ENCODE results near the gene ITPK1. TPM values are rescaled to one million over a fixed set of nuclear protein-coding genes. Genes with fewer than 3 reads are reported as not detected.

The ITPK1 gene
- total RNA-seq, 2 experiments from 2014 or later, result 17.8 to 34.7 TPM

DNA sequence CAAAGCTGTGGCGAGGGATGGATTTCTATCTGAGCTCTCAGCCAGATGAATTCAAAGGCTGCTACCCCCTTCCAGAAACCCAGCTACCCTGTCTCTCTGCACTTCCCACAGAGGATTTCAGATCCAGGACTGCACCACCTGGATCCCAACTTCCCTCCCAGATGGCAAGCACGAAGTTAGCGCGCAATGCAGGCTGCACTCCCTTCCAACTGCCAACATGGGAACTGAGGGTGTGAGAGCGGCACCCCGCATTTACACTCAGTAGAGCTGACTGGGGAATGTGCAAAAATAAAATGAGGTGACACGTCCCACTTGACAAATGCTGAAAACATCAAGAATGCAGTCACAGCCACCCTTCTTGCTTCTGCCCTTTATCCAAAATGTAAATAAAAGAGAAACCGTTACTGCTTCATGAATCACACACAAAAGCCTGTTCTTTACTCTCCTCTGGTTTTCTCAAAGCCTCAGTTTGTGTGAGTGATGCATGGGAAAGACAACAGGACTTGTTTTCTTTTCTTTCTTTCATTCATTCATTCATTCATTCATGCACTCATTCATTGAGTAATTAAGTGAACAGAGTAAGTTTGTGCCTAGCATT, 85.7 kb downstream of the ITPK1 start:
- DNase-seq (ENCODE audit: low spot score), result no peak
- Histone ChIP-seq H2AFZ (ENCODE audit: low read length) (no peak overlapping the region), H3K4me2 (ENCODE audit: low read length) (no peak overlapping the region), H3K79me2 (ENCODE audit: insufficient read depth, low read depth, low read length) (no peaks in the 10 kb centered on the region), H3K27ac (ENCODE audit: low read depth, low read length, poor library complexity, severe bottlenecking) (no peak overlapping the region), H3K4me1 (ENCODE audit: insufficient read depth, low read length, poor library complexity, severe bottlenecking) (peaks cover 18% of the 10 kb centered on the region), H3K9me3 (ENCODE audit: low read length) (no peaks in the 10 kb centered on the region), H3K4me3 (ENCODE audit: low read depth, low read length, poor library complexity, severe bottlenecking) (no peak overlapping the region), H3K36me3 (ENCODE audit: insufficient read depth, low read length) (no peaks in the 10 kb centered on the region), H3K9me2 (ENCODE audit: insufficient read depth, low read length) (no peaks in the 10 kb centered on the region), H4K20me1 (ENCODE audit: insufficient read depth, low read length) (no peaks in the 10 kb centered on the region)
- no TSS peak for BruUV-seq (replicated peaks)
- ChIA-PET CTCF (ENCODE audit: unreplicated experiment) (no interaction called here), POLR2A (no interaction called here)
- TF ChIP-seq, protein P1, sequence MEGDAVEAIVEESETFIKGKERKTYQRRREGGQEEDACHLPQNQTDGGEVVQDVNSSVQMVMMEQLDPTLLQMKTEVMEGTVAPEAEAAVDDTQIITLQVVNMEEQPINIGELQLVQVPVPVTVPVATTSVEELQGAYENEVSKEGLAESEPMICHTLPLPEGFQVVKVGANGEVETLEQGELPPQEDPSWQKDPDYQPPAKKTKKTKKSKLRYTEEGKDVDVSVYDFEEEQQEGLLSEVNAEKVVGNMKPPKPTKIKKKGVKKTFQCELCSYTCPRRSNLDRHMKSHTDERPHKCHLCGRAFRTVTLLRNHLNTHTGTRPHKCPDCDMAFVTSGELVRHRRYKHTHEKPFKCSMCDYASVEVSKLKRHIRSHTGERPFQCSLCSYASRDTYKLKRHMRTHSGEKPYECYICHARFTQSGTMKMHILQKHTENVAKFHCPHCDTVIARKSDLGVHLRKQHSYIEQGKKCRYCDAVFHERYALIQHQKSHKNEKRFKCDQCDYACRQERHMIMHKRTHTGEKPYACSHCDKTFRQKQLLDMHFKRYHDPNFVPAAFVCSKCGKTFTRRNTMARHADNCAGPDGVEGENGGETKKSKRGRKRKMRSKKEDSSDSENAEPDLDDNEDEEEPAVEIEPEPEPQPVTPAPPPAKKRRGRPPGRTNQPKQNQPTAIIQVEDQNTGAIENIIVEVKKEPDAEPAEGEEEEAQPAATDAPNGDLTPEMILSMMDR (conservative IDR thresholded peaks at IDR 0.05; ENCODE audit: low read length), result no peak
- no peak for TF ChIP-seq EZH2phosphoT487 (IDR thresholded peaks at IDR 0.05; ENCODE audit: borderline replicate concordance, low read depth, low read length)
- intact Hi-C loops (cut with micrococcal nuclease; ENCODE audit: unreplicated experiment), result no loop called here

DNA sequence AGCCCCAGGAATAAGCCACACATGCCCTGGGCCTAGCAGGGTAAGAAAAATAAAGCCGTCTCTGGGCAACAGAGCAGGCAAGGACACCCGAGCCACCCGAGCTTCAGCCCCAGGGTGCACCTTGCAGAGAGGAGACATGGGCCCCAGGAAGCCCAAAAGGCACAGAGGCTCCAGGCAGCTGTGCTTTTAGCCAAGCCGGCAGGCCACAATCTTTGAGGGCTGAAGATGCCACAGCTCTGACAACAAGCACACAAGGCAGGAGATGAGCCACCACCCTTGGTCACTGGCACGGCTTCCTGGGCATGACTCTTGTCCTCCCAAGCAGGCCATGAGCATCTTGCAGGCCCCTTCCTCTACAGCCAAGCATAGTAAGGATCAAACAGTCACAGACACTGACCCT, 86.3 kb downstream of the ITPK1 start:
- BruUV-seq (replicated peaks), result no TSS peak
- intact Hi-C loops (cut with micrococcal nuclease; ENCODE audit: unreplicated experiment), result no loop called here

DNA sequence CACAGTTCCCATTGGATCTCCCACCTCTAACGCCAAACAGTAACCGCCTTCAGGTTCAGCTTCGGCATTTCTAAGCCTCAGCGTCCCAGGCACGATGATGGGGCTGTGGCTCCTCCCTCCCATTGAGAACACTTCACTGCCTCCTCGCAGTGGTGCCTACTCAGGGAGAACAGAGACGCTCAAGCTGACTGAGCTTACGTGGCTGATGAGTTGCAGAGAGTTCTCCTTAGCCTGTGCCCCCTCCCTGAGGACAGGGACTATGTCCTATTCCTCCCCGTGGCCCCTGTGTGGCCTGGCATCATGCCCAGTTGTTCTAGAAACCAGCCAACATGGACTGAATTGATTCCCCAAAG, 87.0 kb downstream of the ITPK1 start:
- ChIA-PET POLR2A (interaction anchor here (1.0 kb wide), 1 partner anchor 9 kb away, joined by 3 read pairs; no protein-coding TSS in a partner anchor), CTCF (ENCODE audit: unreplicated experiment) (no interaction called here)
- no peaks in the 10 kb centered on the region for H3K79me2 ChIP-seq (ENCODE audit: insufficient read depth, low read depth, low read length)
- no peaks in the 10 kb centered on the region for H3K9me2 ChIP-seq (ENCODE audit: insufficient read depth, low read length)
- H3K9me3 ChIP-seq (ENCODE audit: low read length), result no peaks in the 10 kb centered on the region
- no peak overlapping the region for H2AFZ ChIP-seq (ENCODE audit: low read length)
- H3K4me1 ChIP-seq (ENCODE audit: insufficient read depth, low read length, poor library complexity, severe bottlenecking), result peaks cover 6% of the 10 kb centered on the region
- no peaks in the 10 kb centered on the region for H4K20me1 ChIP-seq (ENCODE audit: insufficient read depth, low read length)
- BruUV-seq (replicated peaks), result no TSS peak
- H3K4me3 ChIP-seq (ENCODE audit: low read depth, low read length, poor library complexity, severe bottlenecking), result no peak overlapping the region
- DNase-seq (ENCODE audit: low spot score), result no peak
- intact Hi-C loops (cut with micrococcal nuclease; ENCODE audit: unreplicated experiment), result no loop called here
- H3K27ac ChIP-seq (ENCODE audit: low read depth, low read length, poor library complexity, severe bottlenecking), result no peak overlapping the region
- no peaks in the 10 kb centered on the region for H3K36me3 ChIP-seq (ENCODE audit: insufficient read depth, low read length)
- TF ChIP-seq, protein P1 (conservative IDR thresholded peaks at IDR 0.05; ENCODE audit: low read length), result no peak
- no peak for TF ChIP-seq EZH2phosphoT487 (IDR thresholded peaks at IDR 0.05; ENCODE audit: borderline replicate concordance, low read depth, low read length)
- H3K4me2 ChIP-seq (ENCODE audit: low read length), result no peak overlapping the region

More for the DNA sequence above, 86.3 kb downstream of the ITPK1 start:
- no peaks in the 10 kb centered on the region for H3K79me2 ChIP-seq (ENCODE audit: insufficient read depth, low read depth, low read length)
- no peak for DNase-seq (ENCODE audit: low spot score)
- H3K9me2 ChIP-seq (ENCODE audit: insufficient read depth, low read length), result no peaks in the 10 kb centered on the region
- H3K9me3 ChIP-seq (ENCODE audit: low read length), result no peaks in the 10 kb centered on the region
- no peaks in the 10 kb centered on the region for H4K20me1 ChIP-seq (ENCODE audit: insufficient read depth, low read length)
- no peak overlapping the region for H3K4me2 ChIP-seq (ENCODE audit: low read length)
- ChIA-PET CTCF (ENCODE audit: unreplicated experiment) (no interaction called here), POLR2A (interaction anchor here (0.5 kb wide), 1 partner anchor 1119 kb away, joined by 3 read pairs; no protein-coding TSS in a partner anchor)
- no peaks in the 10 kb centered on the region for H3K36me3 ChIP-seq (ENCODE audit: insufficient read depth, low read length)
- H3K4me3 ChIP-seq (ENCODE audit: low read depth, low read length, poor library complexity, severe bottlenecking), result no peak overlapping the region
- H3K4me1 ChIP-seq (ENCODE audit: insufficient read depth, low read length, poor library complexity, severe bottlenecking), result peaks cover 13% of the 10 kb centered on the region
- H3K27ac ChIP-seq (ENCODE audit: low read depth, low read length, poor library complexity, severe bottlenecking), result no peak overlapping the region
- TF ChIP-seq EZH2phosphoT487 (IDR thresholded peaks at IDR 0.05; ENCODE audit: borderline replicate concordance, low read depth, low read length), result no peak
- TF ChIP-seq, protein P1 (conservative IDR thresholded peaks at IDR 0.05; ENCODE audit: low read length), result no peak
- no peak overlapping the region for H2AFZ ChIP-seq (ENCODE audit: low read length)

All from OCI-LY7 (cell line).